SK-N-SH treated with all-trans-retinoic acid at 6 μM for 48 hours (cell line): Measurements from ENCODE around the gene GRXCR1.

Source experiments
- ATAC-seq: fragments of 200-7000 bp; cut with Tn5 transposase; 3 replicates; pipeline ENCODE4 v1.9.1; 2020; ENCODE audit warnings: mild to moderate bottlenecking, moderate library complexity
- ARNTL ChIP-seq: fragments of 450-650 bp; formaldehyde crosslinking; IDR thresholded peaks from 2 replicates; pipeline ENCODE4 v1.5.0; 2020; ENCODE audit warnings: low read depth, mild to moderate bottlenecking, moderate library complexity, borderline replicate concordance
- BACH2 ChIP-seq: fragments of 250-450 bp; sonication (Bioruptor Pico); IDR thresholded peaks from 2 replicates; pipeline ENCODE4 v1.9.0; 2021; ENCODE audit warnings: mild to moderate bottlenecking, borderline replicate concordance
- CSDC2 ChIP-seq: fragments of 250-450 bp; sonication (Bioruptor Pico); IDR thresholded peaks from 2 replicates; pipeline ENCODE4 v1.5.0; 2020; ENCODE audit warnings: mild to moderate bottlenecking, moderate library complexity
- CSRNP3 ChIP-seq: fragments of 250-450 bp; sonication (Bioruptor Pico); IDR thresholded peaks from 2 replicates; pipeline ENCODE4 v1.5.1; 2021; ENCODE audit warnings: mild to moderate bottlenecking, moderate library complexity
- ESRRG ChIP-seq: fragments of 250-450 bp; sonication (Bioruptor Pico); IDR thresholded peaks from 2 replicates; pipeline ENCODE4 v1.6.1; 2021; ENCODE audit warnings: mild to moderate bottlenecking
- GLIS3 ChIP-seq: fragments of 250-450 bp; sonication (Bioruptor Pico); IDR thresholded peaks from 2 replicates; pipeline ENCODE4 v1.5.0; 2020; ENCODE audit warnings: mild to moderate bottlenecking, moderate library complexity
- ISL1 ChIP-seq: fragments of 250-450 bp; sonication (Bioruptor Pico); IDR thresholded peaks from 2 replicates; pipeline ENCODE4 v2.1.2; 2022; ENCODE audit warnings: mild to moderate bottlenecking, moderate library complexity
- OSR1 ChIP-seq: fragments of 250-450 bp; sonication (Bioruptor Pico); IDR thresholded peaks from 2 replicates; pipeline ENCODE4 v1.8.0; 2022; ENCODE audit warnings: moderate library complexity, mild to moderate bottlenecking, inconsistent platforms
- PATZ1 ChIP-seq: fragments of 250-450 bp; sonication (Bioruptor Pico); IDR thresholded peaks from 2 replicates; pipeline ENCODE4 v1.8.0; 2020; ENCODE audit warnings: mild to moderate bottlenecking, moderate library complexity, borderline replicate concordance
- RARB ChIP-seq: fragments of 250-450 bp; sonication (Bioruptor Pico); IDR thresholded peaks from 2 replicates; pipeline ENCODE4 v1.8.0; 2021; ENCODE audit warnings: mild to moderate bottlenecking, moderate library complexity
- SNAI2 ChIP-seq: fragments of 250-450 bp; sonication (Bioruptor Pico); IDR thresholded peaks from 2 replicates; pipeline ENCODE4 v1.5.0; 2020; ENCODE audit warnings: mild to moderate bottlenecking, moderate library complexity
- TCF4 ChIP-seq: fragments of 250-450 bp; sonication (Bioruptor Pico); IDR thresholded peaks from 2 replicates; pipeline ENCODE4 v1.8.0; 2021; ENCODE audit warnings: mild to moderate bottlenecking, moderate library complexity, borderline replicate concordance
- TOX ChIP-seq: fragments of 250-450 bp; sonication (Bioruptor Pico); IDR thresholded peaks from 2 replicates; pipeline ENCODE4 v1.8.0; 2021; ENCODE audit warnings: mild to moderate bottlenecking, moderate library complexity, borderline replicate concordance
- ZFP3 ChIP-seq: fragments of 250-450 bp; sonication (Bioruptor Pico); IDR thresholded peaks from 2 replicates; pipeline ENCODE4 v1.5.0; 2020; ENCODE audit warnings: mild to moderate bottlenecking, moderate library complexity
- ZFP30 ChIP-seq: fragments of 450-650 bp; formaldehyde crosslinking; IDR thresholded peaks from 2 replicates; pipeline ENCODE4 v1.5.0; 2022; ENCODE audit warnings: mild to moderate bottlenecking, moderate library complexity
- ZNF565 ChIP-seq: fragments of 450-650 bp; formaldehyde crosslinking; conservative IDR thresholded peaks from 2 replicates; pipeline ENCODE4 v1.5.0; 2020; ENCODE audit warnings: low read depth, mild to moderate bottlenecking, moderate library complexity
- ZNF70 ChIP-seq: fragments of 450-650 bp; formaldehyde crosslinking; IDR thresholded peaks from 2 replicates; pipeline ENCODE4 v1.5.0; 2020; ENCODE audit warnings: mild to moderate bottlenecking, moderate library complexity
- TF ChIP-seq, protein P1 (sequence below): fragments of 250-450 bp; sonication (Bioruptor Pico); IDR thresholded peaks from 2 replicates; pipeline ENCODE4 v1.8.0; 2021; ENCODE audit warnings: low read depth, mild to moderate bottlenecking, moderate library complexity, borderline replicate concordance
- TF ChIP-seq, protein P2 (sequence below): fragments of 250-450 bp; sonication (Bioruptor Pico); IDR thresholded peaks from 2 replicates; pipeline ENCODE4 v1.5.0; 2020; ENCODE audit warnings: mild to moderate bottlenecking, moderate library complexity

GRXCR1 gene

GRCh38 chr4:42945874-42946273, 53.4 kb downstream of the GRXCR1 start:
- TF ChIP-seq TOX (CRISPR knock-in tag) (no peak), SNAI2 (CRISPR knock-in tag) (no peak), ZNF565 (CRISPR knock-in tag) (no peak), PATZ1 (CRISPR knock-in tag) (no peak), ISL1 (CRISPR knock-in tag) (no peak), ZFP30 (CRISPR knock-in tag) (no peak), RARB (CRISPR knock-in tag) (no peak), GLIS3 (CRISPR knock-in tag) (no peak), ZNF70 (CRISPR knock-in tag) (no peak), OSR1 (CRISPR knock-in tag) (no peak), CSRNP3 (CRISPR knock-in tag) (no peak), CSDC2 (CRISPR knock-in tag) (no peak), ESRRG (CRISPR knock-in tag) (no peak), ARNTL (no peak), ZFP3 (CRISPR knock-in tag) (no peak), BACH2 (CRISPR knock-in tag) (no peak)
- TF ChIP-seq, protein P1, sequence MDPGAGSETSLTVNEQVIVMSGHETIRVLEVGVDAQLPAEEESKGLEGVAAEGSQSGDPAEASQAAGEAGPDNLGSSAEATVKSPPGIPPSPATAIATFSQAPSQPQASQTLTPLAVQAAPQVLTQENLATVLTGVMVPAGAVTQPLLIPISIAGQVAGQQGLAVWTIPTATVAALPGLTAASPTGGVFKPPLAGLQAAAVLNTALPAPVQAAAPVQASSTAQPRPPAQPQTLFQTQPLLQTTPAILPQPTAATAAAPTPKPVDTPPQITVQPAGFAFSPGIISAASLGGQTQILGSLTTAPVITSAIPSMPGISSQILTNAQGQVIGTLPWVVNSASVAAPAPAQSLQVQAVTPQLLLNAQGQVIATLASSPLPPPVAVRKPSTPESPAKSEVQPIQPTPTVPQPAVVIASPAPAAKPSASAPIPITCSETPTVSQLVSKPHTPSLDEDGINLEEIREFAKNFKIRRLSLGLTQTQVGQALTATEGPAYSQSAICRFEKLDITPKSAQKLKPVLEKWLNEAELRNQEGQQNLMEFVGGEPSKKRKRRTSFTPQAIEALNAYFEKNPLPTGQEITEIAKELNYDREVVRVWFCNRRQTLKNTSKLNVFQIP (CRISPR knock-in tag), result no peak
- TF ChIP-seq, all 23 proteins: peak for 0
- ATAC-seq, result no peak

GRCh38 chr4:42953321-42953720, 60.8 kb downstream of the GRXCR1 start:
- TF ChIP-seq ZNF70 (CRISPR knock-in tag) (no peak), ESRRG (CRISPR knock-in tag) (no peak), TOX (CRISPR knock-in tag) (no peak), CSDC2 (CRISPR knock-in tag) (no peak)
- TF ChIP-seq, all 23 proteins: peak for 0
- ATAC-seq, result no peak

DNA sequence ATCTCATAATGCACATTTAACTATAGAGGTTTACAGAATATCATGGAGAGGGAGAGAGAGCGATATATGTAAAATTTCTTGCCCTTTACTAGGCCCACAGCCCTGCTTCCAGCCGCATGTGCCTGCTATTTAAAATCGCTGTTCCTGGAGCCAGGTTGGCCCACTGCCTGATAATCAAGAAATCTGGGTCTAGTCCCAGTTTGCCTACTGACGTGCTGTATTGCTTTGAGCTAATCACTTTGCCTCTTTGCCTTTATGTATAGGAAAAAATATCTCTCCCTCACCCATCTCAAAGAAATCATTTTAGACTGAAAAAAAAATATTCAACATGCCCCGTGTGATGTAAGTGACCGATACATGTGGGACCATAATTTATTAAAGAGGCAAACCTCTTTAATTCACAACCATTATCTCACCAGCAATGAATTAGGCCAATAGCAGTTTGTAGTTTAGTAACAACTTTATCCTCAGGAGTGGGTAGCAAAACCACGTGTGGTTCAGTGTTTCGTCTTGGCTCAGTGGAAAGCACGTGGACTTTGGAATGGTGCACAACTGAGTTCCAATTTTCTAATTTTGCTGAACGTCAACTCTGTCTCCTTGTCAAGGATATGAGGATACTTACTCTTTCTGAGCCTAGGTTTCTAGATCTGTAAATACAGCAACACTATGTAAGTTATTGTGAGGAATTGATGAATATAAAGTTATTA, 62.6 kb downstream of the GRXCR1 start:
- TF ChIP-seq RARB (CRISPR knock-in tag) (no peak), TCF4 (CRISPR knock-in tag) (no peak), ZFP3 (CRISPR knock-in tag) (no peak), TOX (CRISPR knock-in tag) (no peak), ISL1 (CRISPR knock-in tag) (no peak), CSRNP3 (CRISPR knock-in tag) (no peak), ZNF70 (CRISPR knock-in tag) (no peak), ZFP30 (CRISPR knock-in tag) (no peak), CSDC2 (CRISPR knock-in tag) (no peak)
- TF ChIP-seq, protein P1 (CRISPR knock-in tag), result no peak
- TF ChIP-seq, protein P2, sequence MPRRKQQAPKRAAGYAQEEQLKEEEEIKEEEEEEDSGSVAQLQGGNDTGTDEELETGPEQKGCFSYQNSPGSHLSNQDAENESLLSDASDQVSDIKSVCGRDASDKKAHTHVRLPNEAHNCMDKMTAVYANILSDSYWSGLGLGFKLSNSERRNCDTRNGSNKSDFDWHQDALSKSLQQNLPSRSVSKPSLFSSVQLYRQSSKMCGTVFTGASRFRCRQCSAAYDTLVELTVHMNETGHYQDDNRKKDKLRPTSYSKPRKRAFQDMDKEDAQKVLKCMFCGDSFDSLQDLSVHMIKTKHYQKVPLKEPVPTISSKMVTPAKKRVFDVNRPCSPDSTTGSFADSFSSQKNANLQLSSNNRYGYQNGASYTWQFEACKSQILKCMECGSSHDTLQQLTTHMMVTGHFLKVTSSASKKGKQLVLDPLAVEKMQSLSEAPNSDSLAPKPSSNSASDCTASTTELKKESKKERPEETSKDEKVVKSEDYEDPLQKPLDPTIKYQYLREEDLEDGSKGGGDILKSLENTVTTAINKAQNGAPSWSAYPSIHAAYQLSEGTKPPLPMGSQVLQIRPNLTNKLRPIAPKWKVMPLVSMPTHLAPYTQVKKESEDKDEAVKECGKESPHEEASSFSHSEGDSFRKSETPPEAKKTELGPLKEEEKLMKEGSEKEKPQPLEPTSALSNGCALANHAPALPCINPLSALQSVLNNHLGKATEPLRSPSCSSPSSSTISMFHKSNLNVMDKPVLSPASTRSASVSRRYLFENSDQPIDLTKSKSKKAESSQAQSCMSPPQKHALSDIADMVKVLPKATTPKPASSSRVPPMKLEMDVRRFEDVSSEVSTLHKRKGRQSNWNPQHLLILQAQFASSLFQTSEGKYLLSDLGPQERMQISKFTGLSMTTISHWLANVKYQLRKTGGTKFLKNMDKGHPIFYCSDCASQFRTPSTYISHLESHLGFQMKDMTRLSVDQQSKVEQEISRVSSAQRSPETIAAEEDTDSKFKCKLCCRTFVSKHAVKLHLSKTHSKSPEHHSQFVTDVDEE (CRISPR knock-in tag), result no peak
- TF ChIP-seq, all 23 proteins: peak for 0
- no peak for ATAC-seq
